H1 (cell line): Measurements from ENCODE around the gene C11orf65. TPM values are rescaled to one million over a fixed set of nuclear protein-coding genes. Genes with fewer than 3 reads are reported as not detected.
"Not testable (repeated sequence)": the region's sequence is repeated elsewhere in the genome, so short reads cannot be mapped to it uniquely, and the experiment has no call there.

Source experiments
- CTCF ChIA-PET: fragments of 300-600 bp; sonication (Branson Sonifier 250); formaldehyde crosslinking; loops from one replicate; lab custom pipeline; 2021; ENCODE audit not compliant: partially characterized antibody; lab: Charles Lee
- POLR2A ChIA-PET: fragments of 300-600 bp; sonication (Branson Sonifier 250); formaldehyde crosslinking; loops from one replicate; lab custom pipeline; 2021; ENCODE audit warnings: inconsistent platforms; ENCODE audit not compliant: partially characterized antibody; lab: Charles Lee
- DNase-seq, 2 experiments: peaks; one replicate each; pipeline versions ENCODE4 v3.0.0 to v3.0.0-alpha.2; 2010 to 2022; ENCODE audit warnings: low spot score in 2 of 2, low read depth in 1 of 2, mixed read lengths in 1 of 2
- FAIRE-seq: peaks from 2 replicates; lab custom pipeline; 2011; peaks lifted over from hg19 to GRCh38; lab: Jason Lieb, UNC
- H2AFZ ChIP-seq: 2 replicates; pipeline ENCODE4 v1.8.1; 2012; ENCODE audit warnings: low read length, inconsistent platforms
- H2AK5ac ChIP-seq: 2 replicates; pipeline ENCODE4 v1.6.1; 2013; ENCODE audit warnings: low read depth, low read length
- H2BK120ac ChIP-seq: replicated peaks from 2 replicates; pipeline ENCODE3; 2013; ENCODE audit warnings: low read depth, low read length, inconsistent platforms
- H2BK12ac ChIP-seq: 2 replicates; pipeline ENCODE4 v1.6.1; 2013; ENCODE audit warnings: low read depth, low read length
- H2BK15ac ChIP-seq: 2 replicates; pipeline ENCODE4 v1.6.1; 2013; ENCODE audit warnings: low read length
- H2BK20ac ChIP-seq: 2 replicates; pipeline ENCODE4 v1.6.1; 2013; ENCODE audit warnings: low read length
- H2BK5ac ChIP-seq: 2 replicates; pipeline ENCODE4 v1.6.1; 2013; ENCODE audit warnings: low read depth, low read length
- H3K14ac ChIP-seq: 2 replicates; pipeline ENCODE4 v1.6.1; 2013; ENCODE audit warnings: inconsistent platforms; ENCODE audit not compliant: insufficient read length
- H3K18ac ChIP-seq: 2 replicates; pipeline ENCODE4 v1.6.1; 2013; ENCODE audit warnings: low read length; ENCODE audit errors: extremely low read depth
- H3K23ac ChIP-seq: 2 replicates; pipeline ENCODE4 v1.6.1; 2013; ENCODE audit warnings: inconsistent platforms; ENCODE audit not compliant: insufficient read length
- H3K23me2 ChIP-seq: 2 replicates; pipeline ENCODE4 v1.6.1; 2013; ENCODE audit warnings: low read depth, low read length
- H3K27ac ChIP-seq: 2 replicates; pipeline ENCODE4 v1.6.1; 2011; ENCODE audit warnings: low read depth, low read length, inconsistent platforms
- H3K27me3 ChIP-seq, 4 experiments: replicated peaks in 1 of 4; 1 replicate in 1 of 4; 2 replicates in 3 of 4; pipeline versions ENCODE4 v1.6.1 to v1.8.1; 2011 to 2013; ENCODE audit warnings: low read length in 3 of 4, mild to moderate bottlenecking in 3 of 4, inconsistent platforms in 2 of 4, mixed read lengths in 2 of 4, moderate library complexity in 1 of 4; ENCODE audit not compliant: control insufficient read depth in 3 of 4, insufficient read depth in 3 of 4; ENCODE audit errors: extremely low read depth in 1 of 4
- H3K36me3 ChIP-seq, 4 experiments: 2 replicates each; pipeline versions ENCODE4 v1.6.1 to v1.8.1; 2011 to 2013; ENCODE audit warnings: mild to moderate bottlenecking in 4 of 4, low read length in 3 of 4, moderate library complexity in 2 of 4, control low read depth in 1 of 4, inconsistent platforms in 1 of 4; ENCODE audit not compliant: insufficient read depth in 4 of 4, control insufficient read depth in 2 of 4
- H3K4ac ChIP-seq: replicated peaks from 2 replicates; pipeline ENCODE3; 2013; ENCODE audit warnings: low read length, low read depth, mixed read lengths, inconsistent platforms; ENCODE audit not compliant: insufficient read length
- H3K4me1 ChIP-seq, 4 experiments: replicated peaks in 1 of 4; 1 replicate in 1 of 4; 2 replicates in 3 of 4; pipeline versions ENCODE4 v1.6.1 to v1.8.1; 2011 to 2013; ENCODE audit warnings: low read length in 3 of 4, inconsistent platforms in 2 of 4, mixed read lengths in 1 of 4; ENCODE audit not compliant: insufficient read depth in 4 of 4, control insufficient read depth in 3 of 4
- H3K4me2 ChIP-seq, 2 experiments: 2 replicates each; pipeline versions ENCODE4 v1.6.1 to v1.8.1; 2011 to 2013; ENCODE audit warnings: low read depth in 2 of 2, low read length in 2 of 2, control low read depth in 1 of 2, inconsistent platforms in 1 of 2, mild to moderate bottlenecking in 1 of 2; ENCODE audit not compliant: insufficient read depth in 1 of 2
- H3K4me3 ChIP-seq, 4 experiments: fragments of 200-600, 300-600 bp in 1 of 4; sonication (generic), shearing (Covaris generic), sonication (Bioruptor Twin) in 1 of 4; 2 replicates each; pipeline versions ENCODE4 v1.5.1 to v1.8.1; 2011 to 2016; ENCODE audit warnings: low read length in 4 of 4, low read depth in 3 of 4, control low read depth in 2 of 4, inconsistent platforms in 2 of 4, mild to moderate bottlenecking in 2 of 4, mixed read lengths in 1 of 4, moderate library complexity in 1 of 4; ENCODE audit not compliant: insufficient read depth in 2 of 4; ENCODE audit errors: extremely low read depth in 1 of 4
- H3K56ac ChIP-seq: replicated peaks from 2 replicates; pipeline ENCODE3; 2013; ENCODE audit warnings: low read depth, mild to moderate bottlenecking, mixed read lengths, low read length, inconsistent platforms; ENCODE audit not compliant: insufficient read length
- H3K79me1 ChIP-seq: 2 replicates; pipeline ENCODE4 v1.6.1; 2013; ENCODE audit warnings: low read depth, low read length, control low read depth
- H3K79me2 ChIP-seq, 2 experiments: 2 replicates each; pipeline versions ENCODE4 v1.6.1 to v1.8.1; 2012 to 2013; ENCODE audit warnings: low read length in 2 of 2, mild to moderate bottlenecking in 2 of 2, inconsistent platforms in 1 of 2; ENCODE audit not compliant: insufficient read depth in 2 of 2, control insufficient read depth in 1 of 2
- H3K9ac ChIP-seq, 4 experiments: replicated peaks in 1 of 4; 1 replicate in 1 of 4; 2 replicates in 3 of 4; pipeline versions ENCODE4 v1.6.1 to v1.8.1; 2011 to 2013; ENCODE audit warnings: low read depth in 3 of 4, low read length in 3 of 4, control low read depth in 2 of 4, mild to moderate bottlenecking in 2 of 4, moderate library complexity in 2 of 4, inconsistent platforms in 1 of 4; ENCODE audit errors: extremely low read depth in 1 of 4
- H3K9me3 ChIP-seq, 2 experiments: 2 replicates each; pipeline versions ENCODE4 v1.6.1 to v1.8.1; 2012 to 2013; ENCODE audit warnings: mild to moderate bottlenecking in 2 of 2, moderate library complexity in 2 of 2, control low read depth in 1 of 2, inconsistent platforms in 1 of 2, low read depth in 1 of 2, low read length in 1 of 2, mixed read lengths in 1 of 2; ENCODE audit not compliant: insufficient read depth in 2 of 2
- H4K20me1 ChIP-seq, 2 experiments: replicated peaks in 1 of 2; 2 replicates each; pipeline versions ENCODE3 to v1.8.1; 2011 to 2013; ENCODE audit warnings: inconsistent platforms in 2 of 2, low read length in 2 of 2, mild to moderate bottlenecking in 1 of 2; ENCODE audit not compliant: insufficient read depth in 2 of 2, control insufficient read depth in 1 of 2
- H4K5ac ChIP-seq: 2 replicates; pipeline ENCODE4 v1.6.1; 2013; ENCODE audit warnings: low read length, low read depth, mixed read lengths, inconsistent platforms; ENCODE audit not compliant: insufficient read length
- H4K8ac ChIP-seq: 2 replicates; pipeline ENCODE4 v1.8.0; 2013; ENCODE audit warnings: mild to moderate bottlenecking, moderate library complexity, low read length, inconsistent platforms; ENCODE audit not compliant: insufficient read depth; ENCODE audit errors: extremely low read depth
- H4K91ac ChIP-seq: replicated peaks from 2 replicates; pipeline ENCODE3; 2013; ENCODE audit warnings: low read length, mixed read lengths, inconsistent platforms; ENCODE audit not compliant: insufficient read length
- BCL11A ChIP-seq, 2 experiments: IDR thresholded peaks; one replicate each; pipeline ENCODE4 v1.6.1; 2011; ENCODE audit warnings: low read depth in 2 of 2, low read length in 2 of 2, mild to moderate bottlenecking in 2 of 2
- WGBS, 2 experiments: shearing (Covaris generic) in 1 of 2; methylation state at CpG; one replicate each; pipeline versions ENCODE4 v1.1.6 to v1.1.7; 2013 to 2015; ENCODE audit warnings: low lambda C conversion rate in 2 of 2, mixed read lengths in 2 of 2, inconsistent platforms in 1 of 2, low coverage in 1 of 2, missing lambda C conversion rate in 1 of 2; ENCODE audit not compliant: insufficient replicate concordance in 2 of 2, insufficient coverage in 1 of 2, insufficient read length in 1 of 2; ENCODE audit errors: extremely low coverage in 1 of 2, missing lambda C conversion rate in 1 of 2; 5-methylcytosine and 5-hydroxymethylcytosine counted together
- polyA plus RNA-seq, 7 experiments: library from polyadenylated mRNA; depleted of rRNA in 3 of 7; stranded (reverse) in 5 of 7; unstranded in 2 of 7; fragments of >200 nt in 5 of 7; fragments of 200-250 nt in 2 of 7; gene quantifications; 1 replicate in 5 of 7; 2 replicates in 1 of 7; 4 replicates in 1 of 7; pipeline versions ENCODE4 v1.2.1 to v1.2.3, GENCODE V29; 2011 to 2013; ENCODE audit warnings: missing spikeins in 2 of 7, mixed read lengths in 2 of 7
- total RNA-seq: library from RNA; stranded (reverse); fragmentation: NEBNext Ultra II Directional; extraction: Animal tissue kit (Norgen Biotek cat#: 25700); gene quantifications from 2 replicates; pipeline ENCODE4 v1.2.1, GENCODE V29; 2021

The C11orf65 gene
- total and polyA plus RNA-seq, 2 of the 8 experiments (the other 6 are each of a cell fraction or from before 2014, with no cell fraction given): 0.14 to 0.22 TPM

- no peaks in the 10 kb centered on the region for H3K27me3 ChIP-seq
- no peak overlapping the region for H3K4me2 ChIP-seq
- H2BK120ac ChIP-seq: no peak overlapping the region
- TF ChIP-seq BCL11A (IDR thresholded peaks at IDR 0.05; ENCODE audit: low read depth in 2 of 2, low read length in 2 of 2): no peak
- no peak overlapping the region for H2BK12ac ChIP-seq
- no peak overlapping the region for H4K91ac ChIP-seq
- no peak overlapping the region for H2BK15ac ChIP-seq
- no peaks in the 10 kb centered on the region for H3K23me2 ChIP-seq
- ChIA-PET POLR2A (interaction anchor here (0.6 to 1.3 kb wide), 2 partner anchors 10 to 68 kb away, joined by 3 read pairs; no protein-coding TSS in a partner anchor), CTCF (interaction anchor here (0.8 to 1.4 kb wide), 3 partner anchors 15 to 280 kb away, joined by 3 to 4 read pairs (median 3); no protein-coding TSS in a partner anchor)
- no peaks in the 10 kb centered on the region for H3K79me2 ChIP-seq
- H3K79me1 ChIP-seq: no peaks in the 10 kb centered on the region
- 89% methylated on average over 6 of the region's 6 CpGs; no CpG with 5 or more reads in 1 of the 2 experiments for WGBS, 2 experiments
- no peak overlapping the region for H2BK5ac ChIP-seq
- no peak overlapping the region for H3K23ac ChIP-seq
- H3K18ac ChIP-seq: no peak overlapping the region
- no peak overlapping the region for H3K14ac ChIP-seq
- H3K27ac ChIP-seq: no peak overlapping the region
- H4K8ac ChIP-seq: no peak overlapping the region
- no peak overlapping the region for H3K4ac ChIP-seq
- H2AK5ac ChIP-seq: no peak overlapping the region
- no peak overlapping the region for H3K56ac ChIP-seq
- no peak overlapping the region for H3K4me3 ChIP-seq
- no peak for DNase-seq
- H3K4me1 ChIP-seq: no peaks in the 10 kb centered on the region
- H3K36me3 ChIP-seq: no peaks in the 10 kb centered on the region
- H2BK20ac ChIP-seq: no peak overlapping the region
- no peak overlapping the region for H4K5ac ChIP-seq
- no peak overlapping the region for H2AFZ ChIP-seq
- H3K9ac ChIP-seq: no peak overlapping the region
- no peak for FAIRE-seq
- no peaks in the 10 kb centered on the region for H4K20me1 ChIP-seq
- no peaks in the 10 kb centered on the region for H3K9me3 ChIP-seq
These were observed 68.9 kb downstream of the C11orf65 start for GRCh38 chr11:108398439-108398838.

GRCh38 chr11:108396672-108397071, 70.7 kb downstream of the C11orf65 start:
- not testable (repeated sequence) for H3K14ac ChIP-seq, H3K27me3 ChIP-seq, FAIRE-seq

More at GRCh38 chr11:108396672-108397071, 70.7 kb downstream of the C11orf65 start:
- H3K18ac ChIP-seq, POLR2A ChIA-PET, H3K4me2 ChIP-seq, H2BK5ac ChIP-seq, H3K9ac ChIP-seq, H2BK120ac ChIP-seq, H3K36me3 ChIP-seq, H3K79me2 ChIP-seq, H3K27ac ChIP-seq, H3K4me3 ChIP-seq, H2AFZ ChIP-seq, H3K56ac ChIP-seq, H2BK12ac ChIP-seq, H4K5ac ChIP-seq, H3K23me2 ChIP-seq, DNase-seq, H2BK20ac ChIP-seq, H4K8ac ChIP-seq, H3K23ac ChIP-seq, H3K79me1 ChIP-seq, H3K4ac ChIP-seq, CTCF ChIA-PET, H4K20me1 ChIP-seq, H3K4me1 ChIP-seq, H4K91ac ChIP-seq, H2AK5ac ChIP-seq, H3K9me3 ChIP-seq, H2BK15ac ChIP-seq: not testable (repeated sequence)
- WGBS, 2 experiments: 93% methylated on average over 6 of the region's 6 CpGs; no CpG with 5 or more reads in 1 of the 2 experiments
